NCI-H82 (cell line): ENCODE measurements around the gene HS2ST1.
"Not testable (repeated sequence)": the region's sequence is repeated elsewhere in the genome, so short reads cannot be mapped to it uniquely, and the experiment has no call there.

Experiments
- DNase-seq: peaks from one replicate; lab custom pipeline; 2025; lab: John Stamatoyannopoulos, UW

The HS2ST1 gene

GRCh38 chr1:86971778-86972177, 57.3 kb downstream of the HS2ST1 start:
- no peak for DNase-seq

GRCh38 chr1:86972262-86972661, 57.8 kb downstream of the HS2ST1 start:
- DNase-seq, result peak; percentile 6

GRCh38 chr1:86975993-86976550, 61.6 kb downstream of the HS2ST1 start:
- peak; percentile 40 for DNase-seq

GRCh38 chr1:86976664-86977063, 62.2 kb downstream of the HS2ST1 start:
- DNase-seq, result peak; percentile 8

GRCh38 chr1:86981482-86982213, 67.2 kb downstream of the HS2ST1 start:
- no peak for DNase-seq

GRCh38 chr1:86983677-86984076, 69.2 kb downstream of the HS2ST1 start:
- DNase-seq, result not testable (repeated sequence)

GRCh38 chr1:86987446-86987845, 73.0 kb downstream of the HS2ST1 start:
- no peak for DNase-seq

- no peak for DNase-seq
Observed at GRCh38 chr1:86988835-86989234, 74.4 kb downstream of the HS2ST1 start.

GRCh38 chr1:86989690-86990089, 75.3 kb downstream of the HS2ST1 start:
- not testable (repeated sequence) for DNase-seq

GRCh38 chr1:86990826-86991225, 76.4 kb downstream of the HS2ST1 start:
- no peak for DNase-seq

GRCh38 chr1:86991549-86992186, 77.2 kb downstream of the HS2ST1 start:
- DNase-seq, result no peak

GRCh38 chr1:86992861-86993260, 78.4 kb downstream of the HS2ST1 start:
- no peak for DNase-seq

- no peak for DNase-seq
Observed at GRCh38 chr1:86993269-86993985, 79.0 kb downstream of the HS2ST1 start.

GRCh38 chr1:86994061-86994460, 79.6 kb downstream of the HS2ST1 start:
- DNase-seq, result no peak

GRCh38 chr1:86997538-86997937, 83.1 kb downstream of the HS2ST1 start:
- no peak for DNase-seq

- no peak for DNase-seq
Observed at GRCh38 chr1:86998280-86998679, 83.8 kb downstream of the HS2ST1 start.

- DNase-seq, result no peak
Observed at GRCh38 chr1:86998727-86999126, 84.3 kb downstream of the HS2ST1 start.

GRCh38 chr1:87000460-87000859, 86.0 kb downstream of the HS2ST1 start:
- no peak for DNase-seq

GRCh38 chr1:87004857-87005256, 90.4 kb downstream of the HS2ST1 start:
- DNase-seq, result no peak

GRCh38 chr1:87007323-87007722, 92.9 kb downstream of the HS2ST1 start:
- no peak for DNase-seq

GRCh38 chr1:87013385-87013784, 99.0 kb downstream of the HS2ST1 start:
- not testable (repeated sequence) for DNase-seq

GRCh38 chr1:87017998-87018672, 103.7 kb downstream of the HS2ST1 start:
- DNase-seq, result no peak
